K562 (cell line): ENCODE data around the gene DCXR. TPM values are rescaled to one million over a fixed set of nuclear protein-coding genes. Genes with fewer than 3 reads are reported as not detected.

Experiments
- ATAC-seq: fragments of 200-7000 bp; cut with Tn5 transposase; 3 replicates; pipeline ENCODE4 v1.9.1; 2020; ENCODE audit warnings: moderate library complexity
- BruUV-seq: library from RNA; stranded (reverse); fragments of 400-500 nt; replicated peaks from 2 replicates; lab custom pipeline; 2021; lab: Mats Ljungman, UMichigan
- CTCF ChIA-PET: fragments of 300-600 bp; formaldehyde crosslinking; extraction: SDS; loops from one replicate; lab custom pipeline; 2021; ENCODE audit warnings: low intra/inter-chr PET ratio; lab: Yijun Ruan, JAX
- POLR2A ChIA-PET: fragments of 300-600, 350-650 bp; sonication (Branson Sonifier 250); formaldehyde crosslinking; extraction: SDS; loops from one replicate; lab custom pipeline; 2021; ENCODE audit warnings: antibody characterized with exemption, inconsistent platforms; lab: Yijun Ruan, JAX
- DNase-seq, 4 experiments: peaks; one replicate each; pipeline versions ENCODE4 v3.0.0 to v3.0.0-alpha.2; 2011 to 2018; ENCODE audit warnings: low spot score in 3 of 4, mixed read lengths in 3 of 4; ENCODE audit errors: extremely low read depth in 1 of 4
- FAIRE-seq: peaks from 2 replicates; lab custom pipeline; 2011; peaks lifted over from hg19 to GRCh38; lab: Jason Lieb, UNC
- H2AFZ ChIP-seq: 2 replicates; pipeline ENCODE4 v1.6.0; 2011; ENCODE audit warnings: low read depth, low read length, control low read depth, inconsistent platforms
- H3K27ac ChIP-seq: fragments of 200-600 bp; 3 replicates; pipeline ENCODE4 v1.8.0; 2011; ENCODE audit warnings: low read depth, mild to moderate bottlenecking, control low read depth, inconsistent platforms, low read length, moderate library complexity, mixed read lengths; ENCODE audit errors: extremely low read depth
- H3K27me3 ChIP-seq, 2 experiments: fragments of 300-600 bp in 1 of 2; 2 replicates in 1 of 2; 3 replicates in 1 of 2; pipeline versions ENCODE4 v1.6.0 to v1.8.0; 2011; ENCODE audit warnings: inconsistent platforms in 2 of 2, low read length in 2 of 2, mild to moderate bottlenecking in 1 of 2, mixed read lengths in 1 of 2, moderate library complexity in 1 of 2; ENCODE audit not compliant: control insufficient read depth in 2 of 2, insufficient read depth in 2 of 2
- H3K36me3 ChIP-seq: fragments of 300-600 bp; 3 replicates; pipeline ENCODE4 v1.8.0; 2011; ENCODE audit warnings: mild to moderate bottlenecking, low read length, inconsistent platforms; ENCODE audit not compliant: control insufficient read depth, insufficient read depth
- H3K4me1 ChIP-seq, 2 experiments: fragments of 200-600 bp in 1 of 2; replicated peaks in 1 of 2; 2 replicates in 1 of 2; 3 replicates in 1 of 2; pipeline versions ENCODE4 v1.5.1 to v1.8.0; 2011; ENCODE audit warnings: inconsistent platforms in 2 of 2, low read length in 2 of 2, mild to moderate bottlenecking in 1 of 2, mixed read lengths in 1 of 2, moderate library complexity in 1 of 2; ENCODE audit not compliant: control insufficient read depth in 2 of 2, insufficient read depth in 2 of 2
- H3K4me2 ChIP-seq: 2 replicates; pipeline ENCODE4 v1.6.1; 2011; ENCODE audit warnings: low read length, control low read depth, inconsistent platforms, mixed read lengths; ENCODE audit not compliant: insufficient read depth
- H3K4me3 ChIP-seq: fragments of 200-600 bp; sonication (generic), shearing (Covaris generic); 2 replicates; pipeline ENCODE4 v1.5.1; 2016; ENCODE audit warnings: control low read depth, inconsistent platforms
- H3K79me2 ChIP-seq: fragments of 200-600 bp; 3 replicates; pipeline ENCODE4 v1.8.0; 2011; ENCODE audit warnings: low read length, inconsistent platforms; ENCODE audit not compliant: control insufficient read depth, insufficient read depth
- H3K9ac ChIP-seq, 2 experiments: 2 replicates each; pipeline versions ENCODE4 v1.6.0 to v1.6.1; 2011; ENCODE audit warnings: low read depth in 2 of 2, low read length in 2 of 2, control low read depth in 1 of 2, inconsistent platforms in 1 of 2, mild to moderate bottlenecking in 1 of 2, mixed read lengths in 1 of 2; ENCODE audit not compliant: insufficient read depth in 1 of 2
- H3K9me1 ChIP-seq: one replicate; pipeline ENCODE4 v1.6.0; 2011; ENCODE audit warnings: inconsistent platforms, mild to moderate bottlenecking, low read length, moderate library complexity; ENCODE audit not compliant: control insufficient read depth, insufficient read depth
- H3K9me3 ChIP-seq: replicated peaks from 2 replicates; pipeline ENCODE4 v1.5.1; 2011; ENCODE audit warnings: low read depth, low read length, inconsistent platforms; ENCODE audit not compliant: control insufficient read depth, insufficient read depth
- H4K20me1 ChIP-seq: replicated peaks from 2 replicates; pipeline ENCODE4 v1.6.1; 2011; ENCODE audit warnings: low read length, inconsistent platforms, mixed read lengths; ENCODE audit not compliant: control insufficient read depth, insufficient read depth
- RAD51 ChIP-seq: fragments of 450-650 bp; IDR thresholded peaks from 2 replicates; pipeline ENCODE4 v1.7.1; 2016; ENCODE audit warnings: low read depth, mild to moderate bottlenecking, borderline replicate concordance
- SRF ChIP-seq, 2 experiments: fragments of 250-450, 450-650 bp in 1 of 2; sonication (Bioruptor Pico) in 1 of 2; sonication (generic) in 1 of 2; formaldehyde crosslinking; IDR thresholded peaks; 2 replicates each; pipeline versions ENCODE4 v1.5.0 to v1.5.1; 2020 to 2022; ENCODE audit warnings: mild to moderate bottlenecking in 1 of 2, missing genetic modification reagents in 1 of 2
- ZNF217 ChIP-seq: sonication (generic); formaldehyde crosslinking; IDR thresholded peaks from 2 replicates; pipeline ENCODE4 v1.8.0; 2022; ENCODE audit warnings: mild to moderate bottlenecking, missing genetic modification reagents
- WGBS: fragments of 100-300 bp; shearing (Covaris generic); methylation state at CpG from one replicate; pipeline ENCODE4 v1.1.6; 2016; ENCODE audit warnings: low coverage, mixed read lengths; ENCODE audit not compliant: insufficient coverage; ENCODE audit errors: missing lambda C conversion rate; 5-methylcytosine and 5-hydroxymethylcytosine counted together
- in situ Hi-C: fragments of 300-500 bp; cut with MboI; formaldehyde crosslinking; loops from 4 replicates; pipeline ENCODE4 v1.15.0; 2018; ENCODE audit warnings: inconsistent platforms, mixed read lengths
- intact Hi-C: fragments of 100-400 bp; cut with micrococcal nuclease; formaldehyde crosslinking; loops from 2 replicates; pipeline ENCODE4 v1.14.2; 2022
- polyA plus RNA-seq, 8 experiments: library from polyadenylated mRNA; depleted of rRNA in 4 of 8; stranded (reverse) in 5 of 8; unstranded in 3 of 8; fragments of >200 nt; fragmentation: Nextera tagmentation in 2 of 8; fragmentation: Illumina TruSeq in 1 of 8; extraction: Ambion mirVana in 2 of 8; extraction: Trizol in 1 of 8; gene quantifications; 2 replicates each; pipeline versions ENCODE4 v1.2.1 to v1.2.3, GENCODE V29; 2011 to 2014; ENCODE audit warnings: inconsistent platforms in 1 of 8, missing spikeins in 1 of 8
- total RNA-seq, 7 experiments: library from RNA; depleted of rRNA in 6 of 7; stranded (reverse); fragments of >200 nt in 6 of 7; fragmentation: Illumina TruSeq in 2 of 7; extraction: Trizol in 2 of 7; gene quantifications; 2 replicates each; pipeline versions ENCODE4 v1.2.1 to v1.2.3, GENCODE V29; 2011 to 2021; ENCODE audit warnings: low replicate concordance in 1 of 7

DCXR gene
- total and polyA plus RNA-seq, 9 of the 15 experiments (the other 6 are each of a cell fraction or from before 2014, with no cell fraction given): 21.3 to 274 (median 156) TPM

DNA sequence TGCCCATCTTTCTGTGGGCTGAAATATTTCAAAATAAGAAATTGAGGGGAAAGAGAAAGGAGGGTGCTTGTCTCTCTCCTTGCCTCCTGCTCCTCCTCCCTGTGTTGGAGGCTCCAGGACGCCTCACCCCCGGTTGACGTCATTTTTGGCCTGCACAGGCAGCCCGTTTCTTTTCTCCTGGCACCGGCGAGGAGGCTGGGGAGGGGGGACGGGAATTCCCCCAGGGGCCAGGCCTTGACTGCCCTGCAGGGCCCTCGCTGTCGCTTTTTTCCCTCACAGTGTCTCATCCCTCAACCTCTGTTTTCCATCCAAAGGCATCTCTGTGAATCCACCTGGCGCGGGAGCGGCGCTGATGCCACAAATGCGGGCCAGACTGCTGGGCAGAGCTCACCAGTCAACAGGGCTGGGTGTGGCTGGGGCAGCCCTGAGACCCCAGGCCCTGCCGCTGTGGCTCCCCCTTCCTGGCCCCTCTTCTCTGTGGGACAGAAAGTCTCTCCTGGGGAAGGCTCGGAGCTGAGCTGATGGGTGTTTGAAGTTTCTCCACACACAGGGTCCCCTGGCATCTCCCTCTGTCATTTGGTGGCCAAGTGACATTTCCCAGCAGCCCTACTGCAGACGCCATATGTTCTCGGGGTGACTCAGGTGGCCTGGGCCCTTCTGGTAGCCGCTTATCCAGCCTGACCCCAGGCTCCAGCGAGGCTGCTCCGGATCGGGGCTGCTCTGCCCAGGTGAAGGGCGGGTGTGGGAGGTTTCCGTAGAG lies 30.8 kb downstream of the DCXR start:
- Histone ChIP-seq H3K4me2 (no peak overlapping the region), H3K4me3 (no peak overlapping the region), H3K9me1 (peaks cover 3% of the 10 kb centered on the region), H3K27ac (no peak overlapping the region), H3K9me3 (no peaks in the 10 kb centered on the region), H3K79me2 (no peaks in the 10 kb centered on the region), H3K27me3 (no peaks in the 10 kb centered on the region), H4K20me1 (0 out of 2 replicates have a peak, but pooled peaks cover 4% of the 10 kb centered on the region), H3K36me3 (no peaks in the 10 kb centered on the region; the same call in 2 of the 3 replicates), H3K9ac (peak overlapping the region in 1 of 2 experiments; percentile 14; a peak in 1 of 4 replicates), H3K4me1 (peaks cover 0 to 71% of the 10 kb centered on the region in 2 experiments; a peak in 1 of 5 replicates), H2AFZ (no peak overlapping the region)
- DNase-seq (no peak), ATAC-seq (no peak), FAIRE-seq (no peak)
- POLR2A ChIA-PET: no interaction called here
- TF ChIP-seq SRF (CRISPR knock-in tag; IDR thresholded peaks at IDR 0.05): no peak
- no peak for TF ChIP-seq ZNF217 (CRISPR knock-in tag)
- no peak for TF ChIP-seq RAD51
- WGBS: 75% methylated on average over 19 of the region's 24 CpGs
- in situ Hi-C loops (no loop called here), intact Hi-C loops (no loop called here)
- CTCF ChIA-PET: no interaction called here
- BruUV-seq: no TSS peak
